ENCODE measurements around the gene CPNE8. TPM values are rescaled to one million over a fixed set of nuclear protein-coding genes. Genes with fewer than 3 reads are reported as not detected.

The CPNE8 gene
- total and polyA plus RNA-seq, 10 of the 15 experiments (the other 5 are each of a cell fraction or from before 2014, with no cell fraction given): 11.3 to 38.4 (median 18.9) TPM

GRCh38 chr12:38666425-38666824, 239.0 kb downstream of the CPNE8 start:
- in situ Hi-C loops (cut with MboI): loop anchor here (25.0 kb wide), 1 partner anchor 446 kb away; no protein-coding TSS in a partner anchor
- CTCF ChIA-PET: interaction anchor here (1.1 to 3.6 kb wide), 10 partner anchors 13 to 437 kb away, joined by 3 to 68 read pairs (median 5); partner anchors contain the start of gene CPNE8
- BruUV-seq (replicated peaks): no TSS peak

GRCh38 chr12:38664661-38665269, 240.6 kb downstream of the CPNE8 start:
- Histone ChIP-seq H4K20me1 (ENCODE audit: control insufficient read depth, insufficient read depth) (no peaks in the 10 kb centered on the region), H3K79me2 (ENCODE audit: control insufficient read depth, insufficient read depth, low read length) (no peaks in the 10 kb centered on the region), H3K27me3 (replicated peaks in 1 of 2; ENCODE audit: control insufficient read depth in 2 of 2, insufficient read depth in 2 of 2, low read length in 1 of 2) (no peaks in the 10 kb centered on the region), H3K36me3 (ENCODE audit: control insufficient read depth in 2 of 2, insufficient read depth in 2 of 2, low read length in 1 of 2) (no peaks in the 10 kb centered on the region; a peak in 1 of 4 replicates), H3K4me2 (ENCODE audit: control insufficient read depth, insufficient read depth) (no peak overlapping the region), H3K27ac (ENCODE audit: control insufficient read depth, insufficient read depth) (no peak overlapping the region), H2AFZ (ENCODE audit: control insufficient read depth, low read depth, low read length) (no peak overlapping the region), H3K4me1 (ENCODE audit: control insufficient read depth, insufficient read depth, low read length) (no peaks in the 10 kb centered on the region), H3K9ac (ENCODE audit: control insufficient read depth, insufficient read depth, low read length) (no peak overlapping the region), H3K4me3 (no peak overlapping the region), H3K9me3 (replicated peaks; ENCODE audit: control insufficient read depth, insufficient read depth, low read length) (peaks cover 5% of the 10 kb centered on the region; the same call in 2 of the 3 replicates)
- CTCF ChIA-PET: interaction anchor here (0.6 to 3.6 kb wide), 21 partner anchors 9 to 438 kb away, joined by 3 to 68 read pairs (median 4); partner anchors contain the start of gene CPNE8
- TF ChIP-seq SMC3 (IDR thresholded peaks at IDR 0.05; ENCODE audit: borderline replicate concordance, low read length): peak; percentile 49; the same call in 1 of the 2 replicates
- peak; percentile 58 to 65 (median 61) for TF ChIP-seq CTCF (IDR thresholded peaks at IDR 0.05 in 2 of 3, conservative IDR thresholded peaks at IDR 0.05 in 1 of 3; ENCODE audit: control insufficient read depth in 2 of 3, extremely low read depth in 1 of 3, insufficient read depth in 1 of 3, low read depth in 3 of 3, low read length in 3 of 3)
- TF ChIP-seq MEF2A (IDR thresholded peaks at IDR 0.05; ENCODE audit: insufficient read depth, low read depth, low read length): no peak
- TF ChIP-seq MTA3 (IDR thresholded peaks at IDR 0.05; ENCODE audit: borderline replicate concordance, low read length): no peak
- no peak for TF ChIP-seq ASH2L (IDR thresholded peaks at IDR 0.05; ENCODE audit: borderline replicate concordance, low read depth)
- TF ChIP-seq RAD21 (IDR thresholded peaks at IDR 0.05; ENCODE audit: insufficient read depth, low read depth, low read length): peak; percentile 63
- no peak for TF ChIP-seq BCL11A (IDR thresholded peaks at IDR 0.05; ENCODE audit: low read depth, low read length)
- POLR2A ChIA-PET: no interaction called here
- in situ Hi-C loops (cut with MboI): loop anchor here (25.0 kb wide), 1 partner anchor 448 kb away; no protein-coding TSS in a partner anchor
- SMC1A ChIA-PET (ENCODE audit: uncharacterized antibody, unreplicated experiment): interaction anchor here (0.6 to 4.3 kb wide), 14 partner anchors 8 to 439 kb away, joined by 3 to 41 read pairs (median 4); partner anchors contain the start of gene CPNE8
- DNase-seq (ENCODE audit: low read depth, low spot score) (peak; percentile 15), FAIRE-seq (peak; percentile 27), ATAC-seq (peak; percentile 94)
- no TSS peak for BruUV-seq (replicated peaks)
- intact Hi-C loops (cut with micrococcal nuclease; ENCODE audit: unreplicated experiment): loop anchor here (1.0 to 10.0 kb wide), 4 partner anchors 47 to 440 kb away; no protein-coding TSS in a partner anchor
- RAD21 ChIA-PET (ENCODE audit: unreplicated experiment): interaction anchor here (0.6 to 4.4 kb wide), 16 partner anchors 103 to 437 kb away, joined by 3 to 32 read pairs (median 4); partner anchors contain the start of genes ALG10B and CPNE8

More at GRCh38 chr12:38666425-38666824, 239.0 kb downstream of the CPNE8 start:
- Histone ChIP-seq H3K27ac (ENCODE audit: control insufficient read depth, insufficient read depth) (no peak overlapping the region), H3K4me1 (ENCODE audit: control insufficient read depth, insufficient read depth, low read length) (no peaks in the 10 kb centered on the region), H3K4me3 (no peak overlapping the region), H2AFZ (ENCODE audit: control insufficient read depth, low read depth, low read length) (no peak overlapping the region), H3K36me3 (ENCODE audit: control insufficient read depth in 2 of 2, insufficient read depth in 2 of 2, low read length in 1 of 2) (no peaks in the 10 kb centered on the region; a peak in 1 of 4 replicates), H3K9ac (ENCODE audit: control insufficient read depth, insufficient read depth, low read length) (no peak overlapping the region), H3K9me3 (replicated peaks; ENCODE audit: control insufficient read depth, insufficient read depth, low read length) (peaks cover 5% of the 10 kb centered on the region; the same call in 2 of the 3 replicates), H3K79me2 (ENCODE audit: control insufficient read depth, insufficient read depth, low read length) (no peaks in the 10 kb centered on the region), H3K4me2 (ENCODE audit: control insufficient read depth, insufficient read depth) (no peak overlapping the region), H3K27me3 (replicated peaks in 1 of 2; ENCODE audit: control insufficient read depth in 2 of 2, insufficient read depth in 2 of 2, low read length in 1 of 2) (no peaks in the 10 kb centered on the region), H4K20me1 (ENCODE audit: control insufficient read depth, insufficient read depth) (no peaks in the 10 kb centered on the region)
- FAIRE-seq: no peak
- no peak for DNase-seq (ENCODE audit: low read depth, low spot score)
- intact Hi-C loops (cut with micrococcal nuclease; ENCODE audit: unreplicated experiment): loop anchor here (5.0 to 10.0 kb wide), 3 partner anchors 49 to 438 kb away; no protein-coding TSS in a partner anchor
- ChIA-PET POLR2A (interaction anchor here (0.5 kb wide), 1 partner anchor 215 kb away, joined by 3 read pairs; no protein-coding TSS in a partner anchor), RAD21 (ENCODE audit: unreplicated experiment) (interaction anchor here (0.9 to 4.4 kb wide), 6 partner anchors 10 to 254 kb away, joined by 3 to 32 read pairs (median 14); partner anchors contain the start of gene CPNE8), SMC1A (ENCODE audit: uncharacterized antibody, unreplicated experiment) (interaction anchor here (0.6 to 4.3 kb wide), 10 partner anchors 8 to 291 kb away, joined by 3 to 41 read pairs (median 4); partner anchors contain the start of gene CPNE8)
- no peak for ATAC-seq
- 94% methylated on average over 6 of the region's 6 CpGs for WGBS (ENCODE audit: insufficient coverage, insufficient replicate concordance, low lambda C conversion rate, missing lambda C conversion rate)
- TF ChIP-seq ZNF217 (IDR thresholded peaks at IDR 0.05): no peak
